GM23338 (cell line): ENCODE measurements around the gene ARF3. TPM values are rescaled to one million over a fixed set of nuclear protein-coding genes. Genes with fewer than 3 reads are reported as not detected.

ENCODE experiments used
- ATAC-seq: fragments of 200-7000 bp; cut with Tn5 transposase; 3 replicates; pipeline ENCODE4 v1.9.1; 2020
- DNase-seq: peaks from one replicate; pipeline ENCODE4 v3.0.0-alpha.2; 2015; ENCODE audit warnings: low spot score
- H2AFZ ChIP-seq: fragments of 200-600 bp; sonication (generic); 2 replicates; pipeline ENCODE4 v1.8.0; 2016; ENCODE audit warnings: antibody characterized with exemption, mild to moderate bottlenecking, moderate library complexity
- H3F3A ChIP-seq: fragments of 200-600 bp; sonication (generic); replicated peaks from 2 replicates; pipeline ENCODE4 v1.8.0; 2017; ENCODE audit warnings: antibody characterized with exemption, mixed run types, low read depth
- H3K27ac ChIP-seq: fragments of 200-600 bp; sonication (generic); 2 replicates; pipeline ENCODE4 v1.6.1; 2016; ENCODE audit warnings: low read depth
- H3K27me3 ChIP-seq: fragments of 200-600 bp; sonication (generic); 2 replicates; pipeline ENCODE4 v1.8.0; 2016; ENCODE audit warnings: mild to moderate bottlenecking, mixed run types, moderate library complexity; ENCODE audit not compliant: insufficient read depth
- H3K36me3 ChIP-seq: fragments of 200-600 bp; sonication (generic); 2 replicates; pipeline ENCODE4 v1.8.0; 2016; ENCODE audit warnings: mild to moderate bottlenecking; ENCODE audit not compliant: insufficient read depth
- H3K4me1 ChIP-seq: fragments of 200-600 bp; sonication (generic); 2 replicates; pipeline ENCODE4 v1.8.0; 2016; ENCODE audit warnings: mild to moderate bottlenecking, moderate library complexity; ENCODE audit not compliant: insufficient read depth
- H3K4me2 ChIP-seq: fragments of 200-600 bp; sonication (generic); 2 replicates; pipeline ENCODE4 v1.7.1; 2017; ENCODE audit warnings: mixed run types
- H3K4me3 ChIP-seq: fragments of 200-600 bp; sonication (generic); 2 replicates; pipeline ENCODE4 v1.6.1; 2016; ENCODE audit warnings: mixed run types
- H3K79me2 ChIP-seq: fragments of 200-600 bp; sonication (generic); replicated peaks from 2 replicates; pipeline ENCODE4 v1.8.0; 2017; ENCODE audit warnings: mild to moderate bottlenecking; ENCODE audit not compliant: insufficient read depth
- H3K9me2 ChIP-seq: fragments of 200-600 bp; sonication (generic); 2 replicates; pipeline ENCODE4 v1.8.0; 2017; ENCODE audit not compliant: insufficient read depth
- H4K20me1 ChIP-seq: fragments of 200-600 bp; sonication (generic); replicated peaks from 2 replicates; pipeline ENCODE4 v1.8.0; 2017; ENCODE audit warnings: mild to moderate bottlenecking; ENCODE audit not compliant: insufficient read depth
- H3K27ac Mint-ChIP-seq: 2 replicates; pipeline ENCODE4 v1.8.0; 2020; ENCODE audit warnings: inconsistent platforms, mild to moderate bottlenecking, moderate library complexity, mixed read lengths
- H3K27me3 Mint-ChIP-seq: 3 replicates; pipeline ENCODE4 v1.8.0; 2022; ENCODE audit warnings: low read depth, mild to moderate bottlenecking, moderate library complexity, mixed read lengths, inconsistent platforms; ENCODE audit not compliant: insufficient read depth, poor library complexity
- H3K36me3 Mint-ChIP-seq: 3 replicates; pipeline ENCODE4 v1.8.0; 2021; ENCODE audit warnings: low read depth, mild to moderate bottlenecking, inconsistent platforms, moderate library complexity, mixed read lengths
- H3K4me1 Mint-ChIP-seq: 3 replicates; pipeline ENCODE4 v1.8.0; 2020; ENCODE audit warnings: mild to moderate bottlenecking, inconsistent platforms, mixed read lengths
- H3K4me3 Mint-ChIP-seq: 3 replicates; pipeline ENCODE4 v1.8.0; 2021; ENCODE audit warnings: moderate library complexity, mild to moderate bottlenecking, inconsistent platforms, mixed read lengths
- H3K9me3 Mint-ChIP-seq: 3 replicates; pipeline ENCODE4 v1.8.0; 2020; ENCODE audit warnings: moderate library complexity, mild to moderate bottlenecking, inconsistent platforms, mixed read lengths
- CREB1 ChIP-seq: fragments of 250-450 bp; sonication (Bioruptor Pico); IDR thresholded peaks from 2 replicates; pipeline ENCODE4 v1.5.0; 2020; ENCODE audit warnings: low read depth, mild to moderate bottlenecking, moderate library complexity
- EZH2phosphoT487 ChIP-seq: fragments of 200-600 bp; sonication (generic); IDR thresholded peaks from one replicate; pipeline ENCODE4 v1.8.1; 2018; ENCODE audit warnings: antibody characterized with exemption; ENCODE audit not compliant: unreplicated experiment
- NANOG ChIP-seq: IDR thresholded peaks from 2 replicates; pipeline ENCODE4 v1.6.1; 2016; ENCODE audit warnings: antibody characterized with exemption, borderline replicate concordance
- ZNF331 ChIP-seq: fragments of 250-450 bp; sonication (Bioruptor Pico); IDR thresholded peaks from 2 replicates; pipeline ENCODE4 v1.5.0; 2020; ENCODE audit warnings: low read depth, mild to moderate bottlenecking, moderate library complexity
- polyA plus RNA-seq: library from polyadenylated mRNA; unstranded; fragments of >200 nt; fragmentation: Nextera tagmentation; extraction: Ambion mirVana; gene quantifications from 2 replicates; pipeline ENCODE4 v1.2.1, GENCODE V29; 2016
- total RNA-seq: library from RNA; depleted of rRNA; stranded (reverse); fragments of >200 nt; shearing (Covaris generic); gene quantifications from 2 replicates; pipeline ENCODE4 v1.2.3, GENCODE V29; 2014
- TF ChIP-seq, protein P1 (sequence below), 2 experiments: fragments of 200-600 bp in 1 of 2; sonication (generic) in 1 of 2; conservative IDR thresholded peaks; 2 replicates each; pipeline versions ENCODE4 v1.5.1 to v1.6.1; 2016 to 2017; ENCODE audit warnings: antibody characterized with exemption in 2 of 2, low read depth in 2 of 2, mild to moderate bottlenecking in 2 of 2, moderate library complexity in 1 of 2
- TF ChIP-seq, protein P2 (sequence below): IDR thresholded peaks from 2 replicates; pipeline ENCODE4 v1.6.1; 2016; ENCODE audit warnings: antibody characterized with exemption

The ARF3 gene
- total and polyA plus RNA-seq, 2 experiments from 2014 or later, result 53.9 to 125 TPM

DNA sequence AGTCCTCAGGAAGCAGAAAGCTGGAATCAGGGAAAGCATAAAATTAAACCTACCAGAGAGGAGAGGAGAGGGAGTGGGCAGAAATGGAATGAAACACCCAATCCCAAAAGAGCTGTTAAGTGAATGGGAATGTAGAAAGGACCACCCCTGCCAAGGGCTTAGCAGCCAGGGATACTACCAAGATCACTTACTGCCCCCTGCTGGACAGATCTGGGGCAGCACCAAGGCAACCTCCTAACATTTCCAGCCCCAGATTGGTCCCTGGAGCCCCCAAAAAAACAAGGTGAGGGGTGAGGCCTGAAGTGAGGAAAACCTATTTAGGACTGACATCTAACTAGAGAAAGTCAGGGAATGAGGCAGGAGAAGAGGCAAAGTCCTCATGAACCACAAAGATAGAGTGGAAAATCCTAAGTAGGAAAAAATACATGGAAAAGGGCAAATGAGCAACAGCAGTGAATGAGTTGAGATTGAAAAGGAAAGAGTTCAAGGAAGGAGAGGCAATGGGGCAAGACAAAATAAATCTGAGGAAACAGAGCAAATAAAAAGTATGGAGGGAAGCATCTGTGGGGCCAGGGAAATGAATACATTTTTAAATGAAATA is 20.8 kb downstream of the ARF3 start:
- H3K4me3 ChIP-seq, result no peak overlapping the region
- Mint-ChIP-seq H3K27ac (peak overlapping the region; percentile 19; the same call in 1 of the 2 replicates), H3K4me1 (peaks cover 14% of the 10 kb centered on the region), H3K27me3 (peaks cover 8% of the 10 kb centered on the region), H3K4me3 (no peak overlapping the region; the same call in 2 of the 3 replicates), H3K36me3 (peaks cover 84% of the 10 kb centered on the region), H3K9me3 (no peaks in the 10 kb centered on the region)
- H3F3A ChIP-seq, result 0 out of 2 replicates have a peak, but pooled peaks cover 3% of the 10 kb centered on the region
- H3K9me2 ChIP-seq, result no peaks in the 10 kb centered on the region
- ATAC-seq (peak; percentile 91), DNase-seq (peak; percentile 94)
- H3K4me1 ChIP-seq, result no peaks in the 10 kb centered on the region
- H3K4me2 ChIP-seq, result no peak overlapping the region
- peaks cover 11% of the 10 kb centered on the region for H3K79me2 ChIP-seq
- H4K20me1 ChIP-seq, result peaks cover 32% of the 10 kb centered on the region
- peaks cover 21% of the 10 kb centered on the region for H3K36me3 ChIP-seq
- TF ChIP-seq NANOG, result no peak
- TF ChIP-seq, protein P1, sequence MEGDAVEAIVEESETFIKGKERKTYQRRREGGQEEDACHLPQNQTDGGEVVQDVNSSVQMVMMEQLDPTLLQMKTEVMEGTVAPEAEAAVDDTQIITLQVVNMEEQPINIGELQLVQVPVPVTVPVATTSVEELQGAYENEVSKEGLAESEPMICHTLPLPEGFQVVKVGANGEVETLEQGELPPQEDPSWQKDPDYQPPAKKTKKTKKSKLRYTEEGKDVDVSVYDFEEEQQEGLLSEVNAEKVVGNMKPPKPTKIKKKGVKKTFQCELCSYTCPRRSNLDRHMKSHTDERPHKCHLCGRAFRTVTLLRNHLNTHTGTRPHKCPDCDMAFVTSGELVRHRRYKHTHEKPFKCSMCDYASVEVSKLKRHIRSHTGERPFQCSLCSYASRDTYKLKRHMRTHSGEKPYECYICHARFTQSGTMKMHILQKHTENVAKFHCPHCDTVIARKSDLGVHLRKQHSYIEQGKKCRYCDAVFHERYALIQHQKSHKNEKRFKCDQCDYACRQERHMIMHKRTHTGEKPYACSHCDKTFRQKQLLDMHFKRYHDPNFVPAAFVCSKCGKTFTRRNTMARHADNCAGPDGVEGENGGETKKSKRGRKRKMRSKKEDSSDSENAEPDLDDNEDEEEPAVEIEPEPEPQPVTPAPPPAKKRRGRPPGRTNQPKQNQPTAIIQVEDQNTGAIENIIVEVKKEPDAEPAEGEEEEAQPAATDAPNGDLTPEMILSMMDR (conservative IDR thresholded peaks at IDR 0.05; ENCODE audit: low read depth in 2 of 2), result peak; percentile 90 to 96
- TF ChIP-seq EZH2phosphoT487, result no peak
- no peaks in the 10 kb centered on the region for H3K27me3 ChIP-seq
- H3K27ac ChIP-seq, result no peak overlapping the region
- H2AFZ ChIP-seq, result no peak overlapping the region

DNA sequence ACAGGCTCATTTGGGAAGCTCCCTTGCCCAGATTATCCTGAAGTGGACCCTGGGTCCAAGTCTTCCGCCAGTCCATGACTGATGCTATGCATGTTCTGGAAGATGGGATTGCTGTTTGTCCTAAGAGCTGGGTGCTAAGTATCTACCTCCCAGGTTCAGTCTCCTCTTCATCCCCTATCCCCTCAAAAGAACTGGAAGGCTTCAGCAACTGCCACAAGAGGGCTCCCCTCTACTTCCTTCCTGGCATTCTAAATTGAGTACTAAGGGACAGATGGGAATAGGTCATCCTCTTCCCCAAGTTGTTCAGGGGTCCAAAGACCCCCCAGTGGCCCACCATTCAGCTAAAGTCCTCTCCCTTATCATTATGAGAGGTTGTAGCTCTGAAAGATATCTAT is 23.0 kb downstream of the ARF3 start:
- Mint-ChIP-seq H3K36me3 (peaks cover 84% of the 10 kb centered on the region), H3K27me3 (peaks cover 9% of the 10 kb centered on the region), H3K9me3 (no peaks in the 10 kb centered on the region), H3K4me3 (no peak overlapping the region), H3K4me1 (peaks cover 14% of the 10 kb centered on the region), H3K27ac (no peak overlapping the region)
- Histone ChIP-seq H3K4me3 (no peak overlapping the region), H3K4me1 (no peaks in the 10 kb centered on the region), H3K9me2 (no peaks in the 10 kb centered on the region), H3K27ac (no peak overlapping the region), H2AFZ (no peak overlapping the region), H4K20me1 (peaks cover 18% of the 10 kb centered on the region), H3K79me2 (peaks cover 4% of the 10 kb centered on the region), H3K36me3 (peaks cover 21% of the 10 kb centered on the region), H3K4me2 (no peak overlapping the region), H3F3A (0 out of 2 replicates have a peak, but pooled peaks cover 3% of the 10 kb centered on the region), H3K27me3 (no peaks in the 10 kb centered on the region)
- peak; percentile 25; the same call in 2 of the 3 replicates for ATAC-seq
- peak; percentile 34 for DNase-seq
- TF ChIP-seq ZNF331 (CRISPR knock-in tag) (no peak), CREB1 (CRISPR knock-in tag) (no peak)
- TF ChIP-seq, protein P1 (conservative IDR thresholded peaks at IDR 0.05; ENCODE audit: low read depth in 2 of 2), result peak; percentile 50 to 62
- TF ChIP-seq, protein P2, sequence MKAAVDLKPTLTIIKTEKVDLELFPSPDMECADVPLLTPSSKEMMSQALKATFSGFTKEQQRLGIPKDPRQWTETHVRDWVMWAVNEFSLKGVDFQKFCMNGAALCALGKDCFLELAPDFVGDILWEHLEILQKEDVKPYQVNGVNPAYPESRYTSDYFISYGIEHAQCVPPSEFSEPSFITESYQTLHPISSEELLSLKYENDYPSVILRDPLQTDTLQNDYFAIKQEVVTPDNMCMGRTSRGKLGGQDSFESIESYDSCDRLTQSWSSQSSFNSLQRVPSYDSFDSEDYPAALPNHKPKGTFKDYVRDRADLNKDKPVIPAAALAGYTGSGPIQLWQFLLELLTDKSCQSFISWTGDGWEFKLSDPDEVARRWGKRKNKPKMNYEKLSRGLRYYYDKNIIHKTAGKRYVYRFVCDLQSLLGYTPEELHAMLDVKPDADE, result no peak
